Stimulated activated naive CD8-positive, alpha-beta T cell treated with anti-CD3 and anti-CD28 coated beads, Interleukin-15, amount 100 ng/mL, for 72 hours (primary cell): ENCODE data around the gene THSD4.
"Not testable (repeated sequence)": the region's sequence is repeated elsewhere in the genome, so short reads cannot be mapped to it uniquely, and the experiment has no call there.

Experiments used
- ATAC-seq: fragments of 150-1000 bp; cut with Tn5 transposase; 2 replicates; pipeline ENCODE4 v1.10.0; 2021; ENCODE audit warnings: mild to moderate bottlenecking, moderate library complexity
- DNase-seq, 2 donors: peaks; one replicate each; pipeline ENCODE4 v3.0.0; 2021 to 2022
- H3K27ac Mint-ChIP-seq, 2 donors: one replicate each; pipeline ENCODE4 v1.8.0; 2022; ENCODE audit warnings: mild to moderate bottlenecking in 2 of 2, mixed read lengths in 2 of 2, moderate library complexity in 2 of 2
- H3K27me3 Mint-ChIP-seq: one replicate; pipeline ENCODE4 v1.8.0; 2022; ENCODE audit warnings: mixed read lengths
- H3K4me1 Mint-ChIP-seq: one replicate; pipeline ENCODE4 v1.8.0; 2022; ENCODE audit warnings: mild to moderate bottlenecking, mixed read lengths
- H3K4me3 Mint-ChIP-seq, 2 donors: one replicate each; pipeline ENCODE4 v1.8.0; 2022; ENCODE audit warnings: mild to moderate bottlenecking in 2 of 2, mixed read lengths in 2 of 2, moderate library complexity in 1 of 2
- H3K9me3 Mint-ChIP-seq, 2 donors: one replicate each; pipeline ENCODE4 v1.8.0; 2022; ENCODE audit warnings: mixed read lengths in 2 of 2

The THSD4 gene

GRCh38 chr15:71666763-71667620, 551.7 kb downstream of the THSD4 start:
- no peak overlapping the region for H3K4me3 Mint-ChIP-seq
- DNase-seq = no peak
- no peaks in the 10 kb centered on the region for H3K9me3 Mint-ChIP-seq
- H3K27me3 Mint-ChIP-seq = peaks cover 16% of the 10 kb centered on the region
- H3K4me1 Mint-ChIP-seq = no peaks in the 10 kb centered on the region
- H3K27ac Mint-ChIP-seq = no peak overlapping the region
- no peak for ATAC-seq

DNA sequence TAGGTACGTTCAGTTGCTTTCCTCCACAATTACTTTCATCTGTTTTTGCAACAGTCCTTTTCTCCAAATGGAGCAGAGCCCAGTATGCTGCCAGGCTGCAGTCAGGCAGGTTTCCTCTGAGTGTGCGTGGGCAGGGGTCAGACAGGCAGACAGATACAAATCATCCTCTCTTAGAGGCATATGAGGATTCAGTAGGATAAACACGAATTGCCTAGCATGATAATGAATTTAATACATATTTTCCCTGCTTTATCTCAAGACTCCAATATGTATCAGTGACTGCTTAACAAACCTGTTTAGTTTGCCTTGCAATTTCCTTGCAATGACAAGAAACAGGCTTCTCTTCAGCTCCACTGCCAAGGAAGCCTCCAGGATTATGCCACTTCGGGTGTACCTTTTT, 554.4 kb downstream of the THSD4 start:
- Mint-ChIP-seq H3K9me3 (no peaks in the 10 kb centered on the region), H3K27me3 (peaks cover 42% of the 10 kb centered on the region), H3K4me3 (no peak overlapping the region), H3K27ac (no peak overlapping the region), H3K4me1 (no peaks in the 10 kb centered on the region)
- DNase-seq (no peak), ATAC-seq (no peak)

- H3K9me3 Mint-ChIP-seq, DNase-seq, H3K4me1 Mint-ChIP-seq, H3K4me3 Mint-ChIP-seq, ATAC-seq, H3K27ac Mint-ChIP-seq: not testable (repeated sequence)
- H3K27me3 Mint-ChIP-seq = peaks cover 47% of the 10 kb centered on the region
These were observed 555.0 kb downstream of the THSD4 start for GRCh38 chr15:71670222-71670621.

DNA sequence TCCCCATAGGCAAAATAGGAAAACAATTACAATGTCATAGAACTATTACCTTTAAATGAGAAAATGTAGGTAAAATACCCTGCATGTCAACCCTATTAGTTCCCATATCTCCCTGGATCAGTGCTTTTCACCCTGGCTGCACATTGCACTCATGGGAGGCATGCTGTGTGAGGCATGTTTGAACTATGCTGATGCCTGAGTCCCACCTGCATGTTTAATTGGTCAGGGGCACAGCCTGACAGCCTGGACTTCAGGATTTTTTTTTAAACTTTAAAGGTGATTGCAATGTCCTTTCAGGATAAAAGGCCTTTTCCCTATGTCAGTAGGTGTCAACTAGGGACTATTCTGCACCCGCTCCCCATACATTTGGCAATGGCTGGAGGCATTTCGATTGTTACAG, 559.1 kb downstream of the THSD4 start:
- H3K27me3 Mint-ChIP-seq = peaks cover 60% of the 10 kb centered on the region
- ATAC-seq = no peak

GRCh38 chr15:71677352-71677751, 562.1 kb downstream of the THSD4 start:
- peaks cover 52% of the 10 kb centered on the region for H3K27me3 Mint-ChIP-seq
- no peak for ATAC-seq
- peak overlapping the region; percentile 6 to 87 for H3K27ac Mint-ChIP-seq
- no peaks in the 10 kb centered on the region for H3K9me3 Mint-ChIP-seq
- peaks cover 26% of the 10 kb centered on the region for H3K4me1 Mint-ChIP-seq
- H3K4me3 Mint-ChIP-seq = peak overlapping the region in 1 of 2 donors; percentile 38
- DNase-seq = no peak

More for the DNA sequence above, 559.1 kb downstream of the THSD4 start:
- Mint-ChIP-seq H3K4me1 (peaks cover 26% of the 10 kb centered on the region), H3K4me3 (no peak overlapping the region), H3K9me3 (no peaks in the 10 kb centered on the region), H3K27ac (peak overlapping the region in 1 of 2 donors; percentile 14)
- no peak for DNase-seq

GRCh38 chr15:71677766-71678165, 562.5 kb downstream of the THSD4 start:
- Mint-ChIP-seq H3K4me1 (peaks cover 26% of the 10 kb centered on the region), H3K27me3 (peaks cover 48% of the 10 kb centered on the region), H3K27ac (peak overlapping the region; percentile 6 to 87), H3K4me3 (peak overlapping the region in 1 of 2 donors; percentile 38), H3K9me3 (no peaks in the 10 kb centered on the region)
- no peak for DNase-seq
- ATAC-seq = no peak

DNA sequence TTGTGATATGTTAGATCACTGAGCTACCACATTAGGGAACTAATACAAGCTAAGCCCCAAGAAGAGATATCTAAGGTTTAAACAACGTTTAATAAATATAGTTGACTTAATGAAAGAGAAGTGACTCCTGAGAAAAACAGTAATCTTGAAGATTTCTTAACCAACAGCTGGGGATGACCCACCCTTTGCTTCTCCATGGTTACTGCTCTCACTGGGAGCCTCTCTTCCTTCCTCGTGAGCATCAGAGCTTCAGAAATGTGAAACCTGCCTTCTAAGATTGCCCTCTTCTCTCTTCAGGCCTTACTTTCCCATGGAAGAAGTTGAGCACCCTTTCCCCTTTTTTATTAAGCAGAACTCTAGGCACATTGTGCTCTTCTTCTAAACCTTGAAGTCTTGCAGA, 562.9 kb downstream of the THSD4 start:
- Mint-ChIP-seq H3K9me3 (no peaks in the 10 kb centered on the region), H3K27ac (peak overlapping the region in 1 of 2 donors; percentile 84), H3K27me3 (peaks cover 48% of the 10 kb centered on the region), H3K4me1 (peaks cover 26% of the 10 kb centered on the region), H3K4me3 (no peak overlapping the region)
- no peak for DNase-seq
- no peak for ATAC-seq

DNA sequence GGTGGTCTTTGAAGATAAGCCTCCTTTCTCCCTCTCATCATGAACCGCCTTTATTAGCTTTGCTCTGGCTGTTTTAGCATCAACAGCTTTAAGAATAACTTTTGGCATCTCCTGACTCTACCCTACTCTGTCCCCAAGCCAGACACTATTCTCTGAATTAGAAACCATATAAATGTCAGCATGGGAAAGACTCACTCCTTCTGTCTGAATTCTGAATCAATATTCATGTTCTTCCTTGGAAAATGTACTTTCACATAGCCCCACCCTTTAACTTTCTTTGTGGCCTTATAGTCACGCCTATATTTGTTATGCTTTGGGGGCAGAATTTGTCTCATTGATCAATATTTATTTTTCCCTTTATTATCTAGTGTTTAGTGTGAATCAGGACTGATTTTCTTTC, 563.3 kb downstream of the THSD4 start:
- peaks cover 26% of the 10 kb centered on the region for H3K4me1 Mint-ChIP-seq
- H3K27ac Mint-ChIP-seq = no peak overlapping the region
- no peaks in the 10 kb centered on the region for H3K9me3 Mint-ChIP-seq
- DNase-seq (no peak), ATAC-seq (no peak)
- no peak overlapping the region for H3K4me3 Mint-ChIP-seq
- H3K27me3 Mint-ChIP-seq = peaks cover 48% of the 10 kb centered on the region

- Mint-ChIP-seq H3K4me1 (peaks cover 26% of the 10 kb centered on the region), H3K4me3 (no peak overlapping the region), H3K27me3 (peaks cover 42% of the 10 kb centered on the region), H3K27ac (no peak overlapping the region), H3K9me3 (no peaks in the 10 kb centered on the region)
- ATAC-seq (no peak), DNase-seq (no peak)
These were observed 564.0 kb downstream of the THSD4 start for GRCh38 chr15:71679223-71679792.

GRCh38 chr15:71679793-71680353, 564.6 kb downstream of the THSD4 start:
- Mint-ChIP-seq H3K4me3 (no peak overlapping the region), H3K27me3 (peaks cover 37% of the 10 kb centered on the region), H3K9me3 (no peaks in the 10 kb centered on the region), H3K4me1 (peaks cover 26% of the 10 kb centered on the region), H3K27ac (no peak overlapping the region)
- DNase-seq = no peak
- no peak for ATAC-seq

DNA sequence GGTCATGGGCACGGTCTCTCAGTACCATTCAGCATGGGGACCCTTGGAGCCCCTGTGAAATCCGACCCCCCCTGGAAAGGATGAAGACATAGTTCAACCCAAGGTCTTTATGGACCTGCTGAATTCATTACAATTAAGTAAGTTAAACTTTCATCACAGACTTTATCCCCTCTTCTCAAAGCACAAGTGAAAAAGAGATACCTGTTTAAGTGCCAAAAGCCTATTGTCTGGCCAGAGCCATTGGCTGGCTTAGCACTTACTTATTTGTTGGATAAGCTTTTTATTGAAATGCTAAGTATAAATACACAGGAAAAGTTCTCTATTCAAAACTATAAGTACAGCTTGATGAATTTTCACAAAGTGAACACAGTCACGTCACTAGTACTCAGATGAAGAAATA, 566.7 kb downstream of the THSD4 start:
- Mint-ChIP-seq H3K4me3 (no peak overlapping the region), H3K9me3 (no peaks in the 10 kb centered on the region)
- no peak for ATAC-seq

GRCh38 chr15:71683411-71684274, 568.4 kb downstream of the THSD4 start:
- peak overlapping the region in 1 of 2 donors; percentile 86 for H3K27ac Mint-ChIP-seq
- no peak for DNase-seq
- H3K27me3 Mint-ChIP-seq = peaks cover 34% of the 10 kb centered on the region
- no peaks in the 10 kb centered on the region for H3K9me3 Mint-ChIP-seq
- ATAC-seq = no peak
- H3K4me1 Mint-ChIP-seq = peaks cover 9% of the 10 kb centered on the region
- H3K4me3 Mint-ChIP-seq = no peak overlapping the region

More for the DNA sequence above, 566.7 kb downstream of the THSD4 start:
- H3K4me1 Mint-ChIP-seq = peaks cover 25% of the 10 kb centered on the region
- DNase-seq = no peak
- peak overlapping the region in 1 of 2 donors; percentile 25 for H3K27ac Mint-ChIP-seq
- peaks cover 26% of the 10 kb centered on the region for H3K27me3 Mint-ChIP-seq

- Mint-ChIP-seq H3K4me3 (no peak overlapping the region), H3K27ac (no peak overlapping the region), H3K9me3 (peaks cover 0 to 6% of the 10 kb centered on the region in 2 donors), H3K4me1 (peaks cover 7% of the 10 kb centered on the region), H3K27me3 (peaks cover 40% of the 10 kb centered on the region)
- ATAC-seq = no peak
- DNase-seq = no peak
These were observed 570.2 kb downstream of the THSD4 start for GRCh38 chr15:71685420-71685993.

GRCh38 chr15:71686221-71687050, 571.2 kb downstream of the THSD4 start:
- Mint-ChIP-seq H3K4me1 (peaks cover 7% of the 10 kb centered on the region), H3K27ac (no peak overlapping the region), H3K27me3 (peaks cover 45% of the 10 kb centered on the region), H3K4me3 (no peak overlapping the region), H3K9me3 (peaks cover 0 to 10% of the 10 kb centered on the region in 2 donors)
- ATAC-seq (no peak), DNase-seq (no peak)
